Progenitor cell of endocrine pancreas (in vitro differentiated cells): ENCODE measurements around the gene ZNF26. TPM values are rescaled to one million over a fixed set of nuclear protein-coding genes. Genes with fewer than 3 reads are reported as not detected.

ENCODE experiments used
- DNase-seq: peaks from one replicate; pipeline ENCODE4 v3.0.0; 2021; ENCODE audit warnings: low spot score; ENCODE audit not compliant: unreplicated experiment
- H3K27ac Mint-ChIP-seq: 2 replicates; pipeline ENCODE4 v1.8.0; 2021; ENCODE audit warnings: mild to moderate bottlenecking, moderate library complexity, mixed read lengths
- H3K27me3 Mint-ChIP-seq: 2 replicates; pipeline ENCODE4 v1.8.0; 2021; ENCODE audit warnings: mixed read lengths
- H3K36me3 Mint-ChIP-seq: 2 replicates; pipeline ENCODE4 v1.8.0; 2022; ENCODE audit warnings: mixed read lengths; ENCODE audit not compliant: insufficient read depth
- H3K4me1 Mint-ChIP-seq: 2 replicates; pipeline ENCODE4 v1.8.0; 2021; ENCODE audit warnings: low read depth, mixed read lengths
- H3K4me3 Mint-ChIP-seq: 2 replicates; pipeline ENCODE4 v1.8.0; 2021; ENCODE audit warnings: low read depth, mild to moderate bottlenecking, moderate library complexity, mixed read lengths
- H3K9me3 Mint-ChIP-seq: 2 replicates; pipeline ENCODE4 v1.8.0; 2021; ENCODE audit warnings: low read depth, mixed read lengths
- total RNA-seq: library from RNA; stranded (reverse); gene quantifications from 2 replicates; pipeline ENCODE4 v1.2.1, GENCODE V29; 2021
- TF ChIP-seq, protein P1 (sequence below): fragments of 200-600 bp; sonication (generic); IDR thresholded peaks from one replicate; pipeline ENCODE4 v1.5.0; 2021; ENCODE audit warnings: antibody characterized with exemption, mild to moderate bottlenecking; ENCODE audit not compliant: unreplicated experiment

ZNF26 gene
- total RNA-seq, 1 donor from 2014 or later = 12.9 TPM

GRCh38 chr12:132949936-132950837 lies 36.0 kb upstream of the ZNF26 start:
- H3K9me3 Mint-ChIP-seq = peaks cover 40% of the 10 kb centered on the region
- H3K36me3 Mint-ChIP-seq = peaks cover 60% of the 10 kb centered on the region

DNA sequence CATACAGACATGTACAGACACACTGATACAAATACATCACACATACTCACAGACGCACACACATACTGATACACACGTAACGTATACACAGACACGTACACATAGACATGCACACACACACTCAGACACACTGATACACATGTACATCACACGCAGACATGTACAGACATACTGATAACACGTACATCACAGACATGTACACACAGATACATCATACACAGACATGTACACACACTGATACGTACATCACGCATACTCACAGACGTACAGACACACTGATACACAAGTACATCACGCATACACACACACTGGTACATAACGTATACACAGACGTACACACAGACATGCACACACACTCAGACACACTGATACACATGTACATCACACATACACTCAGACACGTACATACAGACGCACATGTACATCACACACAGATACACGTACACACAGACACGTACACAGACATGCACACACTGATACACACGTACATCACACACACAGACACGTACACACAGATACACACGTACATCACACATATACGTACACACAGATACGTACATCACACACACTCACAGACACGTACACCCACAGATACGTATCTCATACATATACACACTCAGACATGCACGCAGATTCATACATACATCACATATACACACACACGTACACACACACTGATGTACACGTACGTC lies 35.2 kb upstream of the ZNF26 start:
- H3K4me1 Mint-ChIP-seq = peaks cover 10% of the 10 kb centered on the region
- TF ChIP-seq, protein P1, sequence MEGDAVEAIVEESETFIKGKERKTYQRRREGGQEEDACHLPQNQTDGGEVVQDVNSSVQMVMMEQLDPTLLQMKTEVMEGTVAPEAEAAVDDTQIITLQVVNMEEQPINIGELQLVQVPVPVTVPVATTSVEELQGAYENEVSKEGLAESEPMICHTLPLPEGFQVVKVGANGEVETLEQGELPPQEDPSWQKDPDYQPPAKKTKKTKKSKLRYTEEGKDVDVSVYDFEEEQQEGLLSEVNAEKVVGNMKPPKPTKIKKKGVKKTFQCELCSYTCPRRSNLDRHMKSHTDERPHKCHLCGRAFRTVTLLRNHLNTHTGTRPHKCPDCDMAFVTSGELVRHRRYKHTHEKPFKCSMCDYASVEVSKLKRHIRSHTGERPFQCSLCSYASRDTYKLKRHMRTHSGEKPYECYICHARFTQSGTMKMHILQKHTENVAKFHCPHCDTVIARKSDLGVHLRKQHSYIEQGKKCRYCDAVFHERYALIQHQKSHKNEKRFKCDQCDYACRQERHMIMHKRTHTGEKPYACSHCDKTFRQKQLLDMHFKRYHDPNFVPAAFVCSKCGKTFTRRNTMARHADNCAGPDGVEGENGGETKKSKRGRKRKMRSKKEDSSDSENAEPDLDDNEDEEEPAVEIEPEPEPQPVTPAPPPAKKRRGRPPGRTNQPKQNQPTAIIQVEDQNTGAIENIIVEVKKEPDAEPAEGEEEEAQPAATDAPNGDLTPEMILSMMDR = no peak
- DNase-seq = no peak
- H3K27me3 Mint-ChIP-seq = no peaks in the 10 kb centered on the region
- no peak overlapping the region for H3K4me3 Mint-ChIP-seq
- peaks cover 54% of the 10 kb centered on the region for H3K36me3 Mint-ChIP-seq
- peaks cover 35% of the 10 kb centered on the region for H3K9me3 Mint-ChIP-seq
- H3K27ac Mint-ChIP-seq = no peak overlapping the region

More at GRCh38 chr12:132949936-132950837, 36.0 kb upstream of the ZNF26 start:
- TF ChIP-seq, protein P1 = no peak
- Mint-ChIP-seq H3K27ac (no peak overlapping the region), H3K27me3 (no peaks in the 10 kb centered on the region), H3K4me1 (peaks cover 7% of the 10 kb centered on the region), H3K4me3 (no peak overlapping the region)
- no peak for DNase-seq

GRCh38 chr12:132951649-132952048 lies 34.5 kb upstream of the ZNF26 start:
- Mint-ChIP-seq H3K36me3 (peaks cover 52% of the 10 kb centered on the region), H3K4me1 (peaks cover 12% of the 10 kb centered on the region), H3K4me3 (no peak overlapping the region), H3K27me3 (no peaks in the 10 kb centered on the region), H3K27ac (no peak overlapping the region), H3K9me3 (peaks cover 34% of the 10 kb centered on the region)
- DNase-seq = no peak
- TF ChIP-seq, protein P1 = no peak

- TF ChIP-seq, protein P1 = no peak
- H3K4me3 Mint-ChIP-seq = no peak overlapping the region
- H3K27ac Mint-ChIP-seq = peak overlapping the region; percentile 80
- H3K9me3 Mint-ChIP-seq = peaks cover 36% of the 10 kb centered on the region
- DNase-seq = no peak
- no peaks in the 10 kb centered on the region for H3K27me3 Mint-ChIP-seq
- peaks cover 51% of the 10 kb centered on the region for H3K36me3 Mint-ChIP-seq
- H3K4me1 Mint-ChIP-seq = peaks cover 13% of the 10 kb centered on the region
These were observed 33.6 kb upstream of the ZNF26 start for GRCh38 chr12:132952371-132953162.

DNA sequence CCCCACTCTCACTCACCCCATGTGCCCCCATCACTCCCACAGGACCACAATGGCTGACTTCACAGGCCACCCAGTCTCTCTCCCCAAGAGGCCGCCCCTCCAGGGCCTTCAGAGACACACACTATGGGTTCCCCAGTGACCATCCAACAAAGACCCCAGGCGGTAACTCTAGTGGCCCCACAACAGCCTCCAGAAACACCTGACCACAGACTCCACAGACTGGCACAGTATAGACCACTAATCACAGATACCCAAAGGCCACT lies 33.1 kb upstream of the ZNF26 start:
- H3K9me3 Mint-ChIP-seq = peaks cover 32% of the 10 kb centered on the region
- TF ChIP-seq, protein P1 = no peak
- H3K4me1 Mint-ChIP-seq = peaks cover 13% of the 10 kb centered on the region
- H3K36me3 Mint-ChIP-seq = peaks cover 47% of the 10 kb centered on the region
- H3K4me3 Mint-ChIP-seq = no peak overlapping the region
- no peak for DNase-seq
- peak overlapping the region; percentile 80 for H3K27ac Mint-ChIP-seq
- H3K27me3 Mint-ChIP-seq = no peaks in the 10 kb centered on the region
